Stimulated activated naive B cell treated with anti-CD40 and anti-IgM and Interleukin-4, amounts not matched to agents 10 μg/mL and 1 μg/mL and 100 μg/mL, for 72 hours (primary cell): Measurements from ENCODE around the gene SLC16A11.
A peak's percentile ranks its signal among the peaks of the same experiment; 100 is the strongest.
"Not testable (repeated sequence)": the region's sequence is repeated elsewhere in the genome, so short reads cannot be mapped to it uniquely, and the experiment has no call there.

ENCODE experiments used
- ATAC-seq, 2 donors: fragments of 150-1000 bp; cut with Tn5 transposase; replicated peaks; 2 replicates each; pipeline ENCODE4 v1.10.0; 2021; ENCODE audit warnings: moderate library complexity in 1 of 2
- DNase-seq: peaks from one replicate; pipeline ENCODE4 v3.0.0; 2021
- H3K27ac Mint-ChIP-seq: one replicate; pipeline ENCODE4 v1.8.0; 2022; ENCODE audit warnings: mild to moderate bottlenecking, mixed read lengths
- H3K27me3 Mint-ChIP-seq, 2 donors: one replicate each; pipeline ENCODE4 v1.8.0; 2022; ENCODE audit warnings: mixed read lengths in 2 of 2
- H3K36me3 Mint-ChIP-seq, 2 donors: one replicate each; pipeline ENCODE4 v1.8.0; 2022; ENCODE audit warnings: mixed read lengths in 2 of 2, mild to moderate bottlenecking in 1 of 2
- H3K4me1 Mint-ChIP-seq, 2 donors: one replicate each; pipeline ENCODE4 v1.8.0; 2022; ENCODE audit warnings: mixed read lengths in 2 of 2, mild to moderate bottlenecking in 1 of 2
- H3K4me3 Mint-ChIP-seq, 2 donors: one replicate each; pipeline ENCODE4 v1.8.0; 2022; ENCODE audit warnings: mild to moderate bottlenecking in 2 of 2, mixed read lengths in 2 of 2, moderate library complexity in 1 of 2
- H3K9me3 Mint-ChIP-seq, 2 donors: one replicate each; pipeline ENCODE4 v1.8.0; 2022; ENCODE audit warnings: mixed read lengths in 2 of 2, mild to moderate bottlenecking in 1 of 2

Gene SLC16A11

DNA sequence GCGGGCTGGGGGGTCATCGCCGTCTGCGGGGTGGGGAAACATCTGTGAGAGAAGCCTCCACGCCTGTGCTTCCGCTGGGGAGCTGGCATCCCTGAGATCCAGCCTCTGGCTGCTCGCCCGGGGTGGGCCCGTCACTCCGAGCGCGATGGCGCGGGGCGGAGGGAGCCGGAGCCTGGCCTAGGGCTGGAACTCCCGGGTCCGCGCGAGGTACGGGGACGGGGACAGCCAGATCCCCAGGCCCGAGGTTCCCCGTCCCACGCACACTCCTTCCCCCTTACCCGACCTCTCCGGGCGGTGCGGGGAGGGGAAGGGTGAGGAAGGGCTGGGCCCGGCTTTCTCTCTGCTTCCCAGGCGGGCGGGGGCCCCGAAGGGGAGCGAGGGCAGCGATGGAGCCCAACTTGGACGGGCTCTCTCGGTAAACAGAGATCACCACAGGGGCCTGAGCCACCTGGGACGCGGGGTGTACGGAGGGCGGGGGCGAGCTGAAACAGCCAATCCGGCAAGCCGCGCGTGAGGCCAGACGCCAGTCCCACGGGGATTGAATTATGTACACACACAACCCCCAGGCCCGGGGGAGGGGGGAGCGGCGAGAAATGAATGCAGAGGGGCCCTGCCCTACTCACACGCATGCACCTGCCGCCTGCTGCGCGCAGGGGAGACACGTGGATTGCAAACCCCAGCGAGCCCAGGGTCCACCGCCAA, at the start of gene SLC16A11:
Gene SLC16A11, minus strand, starts transcription at position 596 of the 702 bp plus-strand sequence. Its CDS starts 579 bp downstream, at position 17.
- H3K36me3 Mint-ChIP-seq, result no peaks in the 10 kb centered on the region
- peak within 1 kb of the TSS; percentile 76 for H3K27ac Mint-ChIP-seq
- DNase-seq, result peak; percentile 61
- H3K9me3 Mint-ChIP-seq, result no peaks in the 10 kb centered on the region
- peaks cover 3 to 5% of the 10 kb centered on the region in 2 donors for H3K27me3 Mint-ChIP-seq
- ATAC-seq, result peak; percentile 53 to 68
- peak within 1 kb of the TSS; percentile 76 to 82 for H3K4me3 Mint-ChIP-seq
- peaks cover 37 to 50% of the 10 kb centered on the region in 2 donors for H3K4me1 Mint-ChIP-seq

DNA sequence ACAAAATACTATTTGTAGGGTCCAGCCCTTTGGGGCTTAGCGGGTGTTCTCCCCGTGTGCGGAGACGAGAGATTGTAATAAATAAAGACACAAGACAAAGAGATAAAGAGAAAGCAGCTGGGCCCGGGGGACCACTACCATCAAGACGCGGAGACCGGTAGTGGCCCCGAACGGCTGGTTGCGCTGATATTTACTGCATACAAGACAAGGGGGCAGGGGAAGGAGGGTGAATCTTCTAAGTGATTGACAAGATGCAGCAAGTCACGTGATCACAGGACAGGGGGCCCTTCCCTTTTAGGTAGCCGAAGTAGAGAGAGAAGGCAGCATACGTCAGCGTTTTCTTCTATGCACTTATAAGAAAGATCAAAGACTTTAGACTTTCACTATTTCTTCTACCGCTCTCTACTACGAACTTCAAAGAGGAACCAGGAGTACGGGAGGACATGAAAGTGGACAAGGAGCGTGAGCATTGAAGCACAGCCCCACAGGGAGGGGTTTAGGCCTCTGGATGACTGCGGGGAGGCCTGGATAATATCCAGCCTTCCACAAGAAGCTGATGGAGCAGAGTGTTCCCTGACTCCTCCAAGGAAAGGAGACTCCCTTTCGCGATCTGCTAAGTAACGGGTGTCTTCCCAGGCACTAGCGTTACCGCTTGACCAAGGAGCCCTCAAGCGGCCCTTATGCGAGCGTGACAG, 47.6 kb upstream of the SLC16A11 start:
- H3K27ac Mint-ChIP-seq, result not testable (repeated sequence)

DNA sequence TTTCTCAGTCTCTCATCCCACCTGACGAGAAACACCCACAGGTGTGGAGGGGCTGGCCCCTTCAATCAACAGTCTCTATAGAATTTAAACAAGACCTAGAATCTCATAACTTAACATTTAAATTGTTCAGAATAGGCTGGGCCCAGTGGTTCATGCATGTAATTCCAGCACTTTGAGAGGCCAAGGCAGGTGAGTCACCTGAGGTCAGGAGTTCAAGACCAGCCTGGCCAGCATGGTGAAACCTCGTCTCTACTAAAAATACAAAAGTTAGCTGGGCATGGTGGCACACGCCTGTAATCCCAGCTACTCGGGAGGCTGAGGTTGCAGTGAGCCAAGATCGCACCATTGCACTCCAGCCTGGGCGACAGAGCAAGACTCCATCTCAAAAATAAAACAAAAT, 45.7 kb upstream of the SLC16A11 start:
- DNase-seq, H3K36me3 Mint-ChIP-seq, ATAC-seq, H3K4me3 Mint-ChIP-seq, H3K9me3 Mint-ChIP-seq, H3K27ac Mint-ChIP-seq: not testable (repeated sequence)
- peaks cover 8 to 10% of the 10 kb centered on the region in 2 donors for H3K4me1 Mint-ChIP-seq
- peaks cover 16 to 32% of the 10 kb centered on the region in 2 donors for H3K27me3 Mint-ChIP-seq

More for the DNA sequence above, 47.6 kb upstream of the SLC16A11 start:
- H3K36me3 Mint-ChIP-seq, H3K4me3 Mint-ChIP-seq, ATAC-seq, H3K9me3 Mint-ChIP-seq, DNase-seq: not testable (repeated sequence)
- H3K27me3 Mint-ChIP-seq, result peaks cover 10 to 18% of the 10 kb centered on the region in 2 donors
- peaks cover 24 to 29% of the 10 kb centered on the region in 2 donors for H3K4me1 Mint-ChIP-seq

DNA sequence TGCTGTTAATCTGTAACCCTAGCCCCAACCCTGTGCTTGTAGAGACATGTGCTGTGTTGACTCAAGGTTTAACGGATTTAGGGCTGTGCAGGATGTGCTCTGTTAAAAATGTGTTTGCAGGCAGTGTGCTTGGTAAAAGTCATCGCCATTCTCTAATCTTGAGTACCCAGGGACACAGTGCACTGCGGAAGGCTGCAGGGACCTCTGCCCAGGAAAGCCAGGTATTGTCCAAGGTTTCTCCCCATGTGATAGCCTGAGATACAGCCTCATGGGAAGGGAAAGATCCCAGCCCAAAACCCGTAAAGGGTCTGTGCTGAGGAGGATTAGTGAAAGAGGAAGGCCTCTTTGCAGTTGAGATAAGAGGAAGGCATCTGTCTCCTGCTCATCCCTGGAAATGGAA, 44.5 kb upstream of the SLC16A11 start:
- H3K36me3 Mint-ChIP-seq, result not testable (repeated sequence)
- H3K27me3 Mint-ChIP-seq, result peaks cover 25 to 43% of the 10 kb centered on the region in 2 donors

DNA sequence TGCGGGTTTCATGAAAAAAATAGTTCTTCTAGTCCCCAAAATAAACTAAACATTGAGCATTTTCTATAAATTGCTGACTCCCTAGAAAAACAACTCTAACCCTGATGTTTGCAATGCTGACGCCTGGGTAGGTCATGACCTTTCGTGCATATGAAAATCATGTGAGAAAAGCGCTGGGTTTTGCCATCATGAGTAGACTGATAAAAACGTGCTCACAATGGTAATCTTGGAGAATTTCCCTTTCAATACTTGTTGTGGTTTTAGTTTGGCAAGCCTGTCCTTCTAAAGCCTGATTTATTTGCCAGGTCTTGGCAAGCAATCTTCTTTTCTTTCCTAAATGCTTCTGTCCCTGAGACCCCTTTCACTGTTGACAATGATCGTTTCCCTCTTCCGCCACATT, 40.2 kb upstream of the SLC16A11 start:
- H3K27ac Mint-ChIP-seq, result no peak overlapping the region
- H3K27me3 Mint-ChIP-seq, result peaks cover 39 to 66% of the 10 kb centered on the region in 2 donors

More for the DNA sequence above, 44.5 kb upstream of the SLC16A11 start:
- not testable (repeated sequence) for H3K9me3 Mint-ChIP-seq, H3K4me1 Mint-ChIP-seq, H3K27ac Mint-ChIP-seq, ATAC-seq, H3K4me3 Mint-ChIP-seq, DNase-seq

DNA sequence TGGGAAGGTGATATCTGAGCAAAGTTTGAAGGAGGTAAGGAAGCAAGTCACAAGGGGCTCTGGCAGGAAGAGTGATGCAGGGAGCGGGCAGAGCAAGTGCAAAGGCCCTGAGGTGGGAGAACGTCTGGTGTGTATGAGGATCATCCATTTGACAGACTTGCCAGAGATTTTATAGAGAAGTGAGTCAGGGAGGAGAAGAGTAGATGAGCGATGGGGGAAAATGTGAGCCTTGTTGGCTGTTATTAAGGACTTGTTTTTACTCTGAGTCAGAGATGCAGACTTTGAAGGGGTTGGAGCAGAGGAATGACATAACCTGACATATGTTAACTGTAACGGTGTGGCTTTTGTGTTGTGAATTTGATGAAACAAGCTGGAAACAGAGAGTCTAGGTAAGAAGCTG, 39.7 kb upstream of the SLC16A11 start:
- Mint-ChIP-seq H3K4me1 (peaks cover 15% of the 10 kb centered on the region in 2 donors), H3K4me3 (no peak overlapping the region), H3K36me3 (peaks cover 0 to 4% of the 10 kb centered on the region in 2 donors), H3K27me3 (peaks cover 39 to 66% of the 10 kb centered on the region in 2 donors), H3K9me3 (no peaks in the 10 kb centered on the region), H3K27ac (no peak overlapping the region)
- ATAC-seq, result no peak
- no peak for DNase-seq

More for the DNA sequence above, 40.2 kb upstream of the SLC16A11 start:
- Mint-ChIP-seq H3K4me1 (peaks cover 15% of the 10 kb centered on the region in 2 donors), H3K9me3 (no peaks in the 10 kb centered on the region), H3K4me3 (no peak overlapping the region), H3K36me3 (peaks cover 0 to 4% of the 10 kb centered on the region in 2 donors)
- no peak for DNase-seq
- ATAC-seq, result no peak

DNA sequence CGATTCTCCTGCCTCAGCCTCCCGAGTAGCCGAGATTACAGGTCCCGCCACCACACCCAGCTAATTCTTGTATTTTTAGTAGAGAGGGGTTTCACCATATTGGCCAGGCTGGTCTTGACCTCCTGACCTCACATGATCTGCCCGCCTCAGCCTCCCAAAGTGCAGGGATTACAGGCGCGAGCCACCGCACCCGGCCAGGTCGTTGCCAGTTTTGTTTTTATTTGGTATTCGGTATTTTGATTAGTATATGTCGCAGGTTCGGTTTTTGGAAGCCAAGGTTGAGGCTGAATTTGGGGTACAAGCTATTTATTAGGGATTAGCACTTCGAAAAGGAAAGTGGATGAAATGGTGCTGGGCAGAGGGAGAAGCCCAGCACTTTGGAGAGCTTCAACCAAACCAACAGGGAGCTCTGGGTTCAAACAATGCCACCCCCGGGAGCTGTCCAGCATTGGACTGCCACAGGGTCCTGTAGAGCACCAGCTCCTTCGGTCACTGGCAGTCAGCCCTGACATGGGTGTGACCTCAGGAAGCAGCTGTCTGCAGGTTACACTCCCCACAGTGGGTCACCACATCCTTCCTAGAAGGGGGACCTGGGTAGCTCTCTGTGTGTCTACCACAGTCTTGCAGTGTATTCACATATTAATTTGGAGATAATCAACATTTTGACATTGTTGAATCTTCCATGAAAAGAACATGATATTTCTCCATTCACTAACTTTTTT, 37.6 kb upstream of the SLC16A11 start:
- ATAC-seq (peak; percentile 61 to 67), DNase-seq (no peak)
- H3K27me3 Mint-ChIP-seq, result peaks cover 36 to 70% of the 10 kb centered on the region in 2 donors
- H3K4me1 Mint-ChIP-seq, result peaks cover 15% of the 10 kb centered on the region in 2 donors
- peaks cover 0 to 4% of the 10 kb centered on the region in 2 donors for H3K36me3 Mint-ChIP-seq
- no peak overlapping the region for H3K27ac Mint-ChIP-seq
- H3K9me3 Mint-ChIP-seq, result peaks cover 0 to 2% of the 10 kb centered on the region in 2 donors
- H3K4me3 Mint-ChIP-seq, result no peak overlapping the region

DNA sequence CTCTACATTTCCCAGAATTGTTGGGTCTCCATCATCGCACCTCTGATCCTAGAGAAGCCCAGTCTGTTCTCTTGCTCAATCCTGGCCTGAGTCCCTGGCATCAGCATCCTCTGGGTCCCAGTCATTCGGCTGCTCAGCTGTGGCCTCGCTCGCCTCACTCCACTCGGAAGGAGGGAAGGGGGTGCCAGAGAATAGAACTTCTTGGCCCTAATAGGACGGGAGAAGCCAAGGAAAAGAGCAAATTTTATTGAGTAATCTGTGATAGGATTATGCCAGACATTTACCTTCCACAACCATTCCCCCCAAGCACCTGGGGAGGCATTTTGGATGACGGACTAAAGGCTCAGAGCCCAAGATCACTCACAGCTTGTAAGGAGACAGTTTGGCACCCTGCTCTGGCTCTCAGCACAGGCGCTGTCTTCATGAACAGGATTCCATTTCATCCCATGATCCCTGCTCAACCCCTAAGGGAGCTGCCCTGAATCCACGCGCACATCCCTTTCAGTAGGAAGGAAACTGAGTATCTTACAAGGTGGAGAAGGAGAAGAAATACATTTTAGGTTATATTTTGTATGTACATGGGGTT, 36.7 kb upstream of the SLC16A11 start:
- H3K27ac Mint-ChIP-seq, result peak overlapping the region; percentile 53
- DNase-seq (no peak), ATAC-seq (no peak)
- peaks cover 31 to 60% of the 10 kb centered on the region in 2 donors for H3K27me3 Mint-ChIP-seq
- peaks cover 15% of the 10 kb centered on the region in 2 donors for H3K4me1 Mint-ChIP-seq
- H3K36me3 Mint-ChIP-seq, result peaks cover 0 to 2% of the 10 kb centered on the region in 2 donors
- no peak overlapping the region for H3K4me3 Mint-ChIP-seq
- H3K9me3 Mint-ChIP-seq, result peaks cover 0 to 2% of the 10 kb centered on the region in 2 donors

DNA sequence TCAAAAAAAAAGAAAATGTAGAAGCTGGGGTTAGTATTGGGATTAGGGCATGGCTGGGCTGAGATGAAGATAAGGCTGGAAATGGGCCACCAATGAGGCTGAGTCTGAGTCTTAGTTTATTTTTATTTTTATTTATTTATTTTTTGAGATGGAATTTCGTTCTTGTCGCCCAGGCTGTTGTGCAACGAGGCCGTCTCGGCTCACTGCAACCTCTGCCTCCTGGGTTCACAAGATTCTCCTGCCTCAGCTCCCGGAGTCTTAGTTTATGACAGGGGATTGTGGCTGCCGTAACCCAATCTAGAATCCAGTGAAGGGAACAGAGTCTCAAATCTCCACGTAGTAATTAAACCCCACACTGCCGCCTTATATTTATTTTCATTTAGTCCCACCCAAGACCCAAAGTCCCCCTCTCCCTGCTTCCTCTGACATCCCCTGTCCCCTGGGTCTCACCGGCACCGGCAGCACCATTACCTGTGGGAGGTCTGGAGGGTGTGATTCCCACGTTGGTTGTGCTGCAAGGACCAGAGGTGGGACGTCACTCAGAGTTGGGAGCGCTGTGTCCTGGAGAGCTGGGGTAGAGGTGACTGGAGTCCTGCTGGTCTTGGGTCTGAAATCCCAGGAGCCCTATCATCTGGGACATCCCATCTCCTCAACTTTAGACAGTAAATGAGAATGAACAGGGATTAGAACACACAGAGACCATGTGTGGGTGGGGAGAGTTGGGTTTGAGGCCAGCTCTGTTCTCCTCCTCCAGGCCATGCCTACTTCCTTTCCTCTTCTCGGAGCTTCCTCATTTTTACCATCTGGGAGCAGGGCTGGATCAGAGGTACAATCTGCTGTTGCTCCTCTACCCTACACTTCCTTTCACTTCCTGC, 35.9 kb upstream of the SLC16A11 start, which contains the start of gene CLEC10A:
Gene CLEC10A, minus strand, starts transcription at position 671 of the 875 bp plus-strand sequence. CDS start 1,439 bp downstream, outside the sequence.
- peak within 1 kb of the TSS; percentile 53 for H3K27ac Mint-ChIP-seq
- peaks cover 15% of the 10 kb centered on the region in 2 donors for H3K4me1 Mint-ChIP-seq
- H3K4me3 Mint-ChIP-seq, result no peak within 1 kb of the TSS
- H3K9me3 Mint-ChIP-seq, result peaks cover 0 to 2% of the 10 kb centered on the region in 2 donors
- DNase-seq (no peak), ATAC-seq (no peak)
- H3K27me3 Mint-ChIP-seq, result peaks cover 31 to 58% of the 10 kb centered on the region in 2 donors
- H3K36me3 Mint-ChIP-seq, result peaks cover 0 to 2% of the 10 kb centered on the region in 2 donors

- no peak overlapping the region for H3K27ac Mint-ChIP-seq
Observed at GRCh38 chr17:7078711-7079110, 34.8 kb upstream of the SLC16A11 start.

GRCh38 chr17:7077911-7078546, 34.1 kb upstream of the SLC16A11 start:
- H3K9me3 Mint-ChIP-seq, result peaks cover 0 to 2% of the 10 kb centered on the region in 2 donors
- H3K36me3 Mint-ChIP-seq, result peaks cover 0 to 2% of the 10 kb centered on the region in 2 donors
- no peak overlapping the region for H3K4me3 Mint-ChIP-seq
- peaks cover 9 to 11% of the 10 kb centered on the region in 2 donors for H3K4me1 Mint-ChIP-seq
- H3K27ac Mint-ChIP-seq, result no peak overlapping the region
- ATAC-seq (no peak), DNase-seq (no peak)
- H3K27me3 Mint-ChIP-seq, result peaks cover 18 to 47% of the 10 kb centered on the region in 2 donors

More at GRCh38 chr17:7078711-7079110, 34.8 kb upstream of the SLC16A11 start:
- H3K4me3 Mint-ChIP-seq, result no peak overlapping the region
- DNase-seq (no peak), ATAC-seq (no peak)
- peaks cover 9 to 11% of the 10 kb centered on the region in 2 donors for H3K4me1 Mint-ChIP-seq
- H3K9me3 Mint-ChIP-seq, result peaks cover 0 to 2% of the 10 kb centered on the region in 2 donors
- peaks cover 23 to 52% of the 10 kb centered on the region in 2 donors for H3K27me3 Mint-ChIP-seq
- H3K36me3 Mint-ChIP-seq, result peaks cover 0 to 2% of the 10 kb centered on the region in 2 donors

GRCh38 chr17:7074931-7075330, 31.0 kb upstream of the SLC16A11 start:
- no peak overlapping the region for H3K4me3 Mint-ChIP-seq
- H3K9me3 Mint-ChIP-seq, result peaks cover 0 to 2% of the 10 kb centered on the region in 2 donors
- no peaks in the 10 kb centered on the region for H3K36me3 Mint-ChIP-seq
- DNase-seq (no peak), ATAC-seq (no peak)
- peaks cover 13 to 18% of the 10 kb centered on the region in 2 donors for H3K4me1 Mint-ChIP-seq
- peaks cover 6 to 37% of the 10 kb centered on the region in 2 donors for H3K27me3 Mint-ChIP-seq
- H3K27ac Mint-ChIP-seq, result no peak overlapping the region
